Endothelial cell of hepatic sinusoid (primary cell): ENCODE data around the gene ELFN1.

Experiments
- in situ Hi-C: cut with HindIII; loops from 2 replicates; pipeline ENCODE4 v1.10.0; 2017; ENCODE audit warnings: low sequenced_read_pairs

The ELFN1 gene

DNA sequence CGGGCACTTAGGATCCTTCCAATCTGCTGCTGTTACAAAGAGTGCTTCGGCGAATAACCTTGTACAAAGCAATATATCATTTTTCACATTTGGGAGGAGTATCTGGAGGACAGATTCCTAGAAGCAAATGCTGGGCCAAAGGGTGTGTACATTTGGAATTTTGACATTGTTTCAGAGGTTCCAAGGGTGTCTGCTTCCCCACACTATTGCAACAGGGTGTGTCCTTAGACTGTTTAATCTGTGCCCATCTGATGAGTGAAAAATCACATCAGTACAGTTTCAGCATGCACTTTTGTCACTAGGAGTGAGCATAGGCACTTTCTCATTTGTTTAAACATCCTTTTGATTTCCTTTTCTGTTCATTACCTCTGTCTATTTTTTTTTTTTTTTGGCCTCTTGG, 8.6 kb upstream of the ELFN1 start:
- in situ Hi-C loops, result no loop called here

DNA sequence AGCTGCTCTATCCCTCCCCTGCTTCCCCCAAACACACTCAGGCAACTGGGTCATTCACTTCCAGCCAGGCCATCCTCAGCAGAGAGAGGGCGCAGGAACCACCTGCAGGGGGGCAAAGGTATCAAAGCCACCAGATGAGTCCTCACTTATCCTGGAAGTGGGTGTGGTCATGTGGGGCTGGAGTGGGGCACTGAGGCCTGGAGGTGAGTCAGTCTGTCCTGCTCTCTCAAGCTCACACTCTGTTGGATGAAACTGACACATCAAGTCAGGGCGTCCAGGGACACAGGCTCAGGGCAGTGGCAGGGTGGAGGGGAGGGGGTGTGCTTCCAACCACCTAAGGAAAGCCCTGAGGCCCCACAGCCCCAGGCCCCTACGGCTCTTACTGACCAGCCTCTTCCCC, 8.0 kb upstream of the ELFN1 start:
- in situ Hi-C loops, result no loop called here

DNA sequence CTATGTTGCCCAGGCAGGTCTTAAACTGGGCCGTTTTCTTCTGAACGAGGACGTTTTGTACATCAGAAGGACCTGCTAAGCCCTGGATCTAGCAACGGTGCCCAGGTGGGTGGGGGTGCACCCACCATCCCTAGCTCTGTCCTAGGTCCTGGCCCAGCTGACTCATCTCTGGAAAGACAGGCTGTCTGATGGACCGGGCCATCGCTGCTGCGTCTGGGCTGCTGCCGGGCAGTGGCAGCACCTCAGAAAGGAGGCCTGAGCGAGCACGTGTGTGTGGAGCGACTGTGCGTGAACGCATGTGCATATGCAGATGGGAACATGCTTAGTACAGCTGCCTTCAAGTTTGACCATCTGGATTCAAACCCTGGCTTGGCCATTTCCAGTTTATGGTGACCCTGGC, 7.3 kb upstream of the ELFN1 start:
- in situ Hi-C loops, result no loop called here

DNA sequence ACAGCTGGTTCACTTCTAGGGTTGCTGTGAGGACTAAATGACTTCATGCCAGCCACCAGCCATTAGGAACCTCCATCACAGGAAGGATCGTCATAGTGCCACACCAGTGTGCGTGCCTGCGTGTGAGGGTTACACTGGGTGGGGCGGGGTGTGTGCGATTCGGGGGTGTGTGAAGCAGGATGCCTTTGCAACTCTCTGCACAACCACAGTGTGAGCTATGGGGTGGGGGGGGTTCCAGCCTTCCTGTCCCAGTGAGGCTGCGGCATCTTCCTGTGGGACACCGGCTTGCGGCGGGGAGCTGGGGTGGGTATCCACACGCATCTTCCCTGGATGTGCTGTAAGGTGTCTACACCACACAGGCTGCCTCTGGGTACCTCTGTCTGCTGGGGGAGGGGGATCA, 6.9 kb upstream of the ELFN1 start:
- in situ Hi-C loops, result no loop called here

DNA sequence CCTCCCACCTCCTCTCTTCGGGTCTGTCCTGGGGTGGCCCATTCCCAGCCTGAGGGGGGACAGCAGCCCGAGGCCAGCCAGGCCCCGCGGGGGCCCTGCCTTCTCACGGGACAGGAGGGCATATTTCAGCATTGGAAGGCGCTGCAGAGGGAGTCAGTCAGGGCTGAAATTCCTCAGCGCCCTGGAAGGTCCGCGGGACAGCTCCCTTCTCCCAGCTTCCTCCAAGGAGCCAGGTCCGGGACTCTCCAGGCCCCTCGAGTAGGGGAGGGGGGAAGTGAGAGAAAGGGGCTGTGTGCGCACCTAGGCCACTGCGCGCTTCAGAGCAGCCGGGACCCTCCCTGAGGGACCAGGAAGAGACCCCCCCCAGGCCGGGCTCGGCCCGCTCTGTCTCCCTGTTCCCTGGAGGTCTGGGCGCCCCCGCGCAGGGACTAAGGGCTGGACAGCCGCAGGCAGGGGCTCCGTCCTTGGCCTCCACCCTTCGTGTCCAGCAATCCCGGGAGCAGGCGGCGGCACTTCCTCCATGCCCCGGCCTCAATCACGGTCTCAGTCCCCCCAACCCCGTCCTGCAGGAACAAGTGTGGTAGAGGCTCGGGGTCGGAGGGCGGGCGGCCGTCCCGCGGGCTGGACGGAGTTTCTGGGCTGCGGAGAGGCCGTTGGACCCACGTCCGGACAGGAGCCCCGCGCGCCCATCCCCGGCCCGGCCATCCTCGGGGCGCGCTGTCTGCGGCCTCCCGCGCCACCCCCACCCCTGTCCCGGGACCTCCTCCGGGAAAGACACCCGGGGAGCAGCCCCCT, 6.0 kb upstream of the ELFN1 start:
- in situ Hi-C loops, result no loop called here

DNA sequence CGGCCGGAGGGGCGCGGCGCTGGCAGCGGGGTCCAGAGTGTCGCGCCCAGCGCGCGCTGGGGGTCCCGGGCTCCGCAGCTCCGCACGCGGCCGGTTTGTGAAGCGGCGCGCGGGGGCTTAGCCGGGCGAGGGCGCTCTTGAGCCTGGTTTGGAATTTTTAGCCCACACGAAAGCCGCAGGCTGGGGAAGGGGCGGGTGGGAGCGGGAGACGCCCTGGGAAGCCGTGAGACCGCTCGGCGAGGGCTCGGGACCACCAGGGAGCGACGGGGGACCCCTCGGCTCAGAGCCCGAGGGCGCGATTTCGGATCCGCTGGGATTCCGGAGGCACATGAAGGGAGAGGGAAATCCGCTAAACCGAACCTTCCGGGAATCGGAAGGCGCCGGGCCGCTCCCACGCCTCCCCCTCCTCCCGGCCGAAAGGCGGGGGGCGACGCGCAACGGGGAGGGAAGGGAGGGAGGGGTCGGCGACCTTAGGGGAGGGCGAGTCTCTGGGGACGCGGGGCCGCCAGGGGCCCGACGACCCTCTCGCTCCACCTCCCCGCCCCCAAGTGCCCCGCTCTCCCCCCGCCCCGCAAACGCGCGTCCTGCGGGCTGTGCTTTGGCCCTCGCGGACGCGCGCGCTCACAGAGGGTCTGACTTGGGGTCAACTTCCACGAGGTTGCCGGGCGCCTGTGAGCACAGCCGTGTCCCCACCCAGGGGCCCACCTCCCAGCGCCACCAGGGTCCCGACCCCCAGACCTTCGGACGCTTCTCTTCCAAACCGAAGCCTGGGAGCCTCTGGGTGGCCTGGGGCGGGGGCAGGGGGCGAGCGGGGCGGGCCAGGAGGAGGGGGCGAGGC, 5.1 kb upstream of the ELFN1 start:
- in situ Hi-C loops, result no loop called here

DNA sequence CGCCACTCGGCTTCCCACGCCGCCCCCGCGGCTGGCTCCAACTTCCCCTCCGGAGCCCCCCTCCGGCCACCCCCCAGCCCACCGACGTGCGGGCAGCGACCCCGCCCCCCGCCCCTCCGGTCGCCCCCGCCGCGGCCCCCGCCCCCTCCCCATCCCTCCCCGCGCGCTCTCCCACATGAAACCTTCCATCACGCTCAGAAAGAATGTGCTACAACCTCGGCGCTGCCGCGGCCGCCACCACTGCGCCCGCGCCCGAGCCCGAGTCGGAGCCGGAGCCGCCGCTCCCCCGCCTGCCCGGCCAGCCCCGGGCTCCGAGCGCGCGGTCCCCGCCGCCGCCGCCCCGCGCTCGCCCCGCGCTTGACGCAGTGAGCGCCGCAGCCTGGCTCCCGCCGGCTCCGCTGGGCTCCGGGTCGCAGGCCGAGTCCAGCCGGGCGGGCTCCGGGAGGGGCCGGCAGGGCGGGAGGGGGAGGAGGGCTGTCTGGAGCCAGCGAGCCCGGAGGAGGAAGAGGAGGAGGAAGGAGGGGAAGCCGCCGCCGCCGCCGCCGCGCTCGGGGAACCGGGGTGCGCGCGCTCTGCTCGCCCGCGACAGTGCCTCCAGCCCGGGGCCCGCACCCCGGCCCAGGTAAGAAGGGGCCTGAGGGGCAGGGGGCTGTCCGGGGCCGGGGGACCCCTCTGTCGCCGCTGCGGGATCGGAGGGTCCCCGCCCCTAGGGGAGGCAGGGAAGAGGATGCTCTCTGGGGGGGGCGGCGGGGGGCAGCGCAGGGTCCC, 4.3 kb upstream of the ELFN1 start:
- in situ Hi-C loops, result no loop called here

DNA sequence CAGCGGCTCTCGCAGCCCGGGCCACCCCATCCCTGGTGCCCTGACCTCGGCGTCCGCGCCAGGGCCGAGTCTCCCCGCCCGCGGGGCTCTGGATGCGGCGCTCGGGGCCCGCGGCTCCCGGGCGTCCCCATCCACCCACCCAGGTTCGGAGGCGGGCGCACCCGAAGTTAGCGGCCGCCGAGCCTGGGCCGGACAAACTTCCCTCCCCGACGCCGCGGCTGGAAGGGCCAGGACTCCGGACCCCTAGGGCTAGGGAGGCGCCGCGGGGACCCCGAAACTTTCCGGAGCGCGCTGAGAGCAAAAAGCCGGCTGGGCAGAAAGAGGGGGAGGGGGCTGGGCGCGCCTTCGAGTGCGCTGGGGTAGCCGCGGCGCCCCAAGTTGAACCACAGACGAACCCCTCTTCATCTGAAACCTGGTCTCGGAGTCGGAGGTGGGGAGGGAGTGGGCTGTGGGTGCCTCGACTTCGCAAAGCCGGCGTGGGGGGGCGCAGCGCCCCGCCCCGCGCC, 3.7 kb upstream of the ELFN1 start:
- in situ Hi-C loops, result no loop called here

DNA sequence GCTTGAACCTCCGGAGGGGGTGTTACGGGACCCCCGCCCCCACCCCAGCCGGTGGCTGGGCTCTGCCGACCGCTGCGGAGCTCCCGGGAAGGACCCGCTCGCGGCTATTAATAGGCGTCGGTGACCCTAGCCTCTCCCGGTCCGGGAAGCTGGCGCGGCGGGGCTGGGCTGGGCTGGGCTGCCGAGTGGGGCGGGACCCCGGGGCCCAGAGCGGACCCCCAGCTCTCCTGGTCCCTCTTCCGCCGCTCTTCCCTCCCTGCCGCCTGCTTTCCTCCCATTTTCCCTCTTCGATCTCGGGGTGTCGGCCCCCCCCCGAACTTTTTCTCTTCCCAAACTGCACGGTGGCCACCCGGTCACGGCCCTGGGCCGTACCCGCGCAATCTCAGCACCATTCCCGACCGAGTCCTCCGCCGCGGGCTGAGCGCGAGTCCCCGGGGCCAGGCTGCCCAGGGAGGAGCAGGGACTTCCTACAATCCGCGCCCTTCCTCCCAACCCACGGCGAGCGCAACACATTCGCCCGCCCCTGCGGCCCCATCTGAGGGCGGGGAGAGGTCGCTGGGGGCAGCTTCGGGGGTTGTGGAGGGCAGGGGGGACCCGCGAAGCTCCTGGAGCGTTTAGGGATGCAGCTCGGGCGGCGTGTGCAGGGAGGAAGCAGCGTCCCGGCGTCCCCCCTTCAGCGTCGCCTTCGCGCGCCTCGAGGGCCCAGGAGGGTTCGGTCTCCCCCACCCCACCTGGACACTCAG, 3.1 kb upstream of the ELFN1 start:
- in situ Hi-C loops, result no loop called here

DNA sequence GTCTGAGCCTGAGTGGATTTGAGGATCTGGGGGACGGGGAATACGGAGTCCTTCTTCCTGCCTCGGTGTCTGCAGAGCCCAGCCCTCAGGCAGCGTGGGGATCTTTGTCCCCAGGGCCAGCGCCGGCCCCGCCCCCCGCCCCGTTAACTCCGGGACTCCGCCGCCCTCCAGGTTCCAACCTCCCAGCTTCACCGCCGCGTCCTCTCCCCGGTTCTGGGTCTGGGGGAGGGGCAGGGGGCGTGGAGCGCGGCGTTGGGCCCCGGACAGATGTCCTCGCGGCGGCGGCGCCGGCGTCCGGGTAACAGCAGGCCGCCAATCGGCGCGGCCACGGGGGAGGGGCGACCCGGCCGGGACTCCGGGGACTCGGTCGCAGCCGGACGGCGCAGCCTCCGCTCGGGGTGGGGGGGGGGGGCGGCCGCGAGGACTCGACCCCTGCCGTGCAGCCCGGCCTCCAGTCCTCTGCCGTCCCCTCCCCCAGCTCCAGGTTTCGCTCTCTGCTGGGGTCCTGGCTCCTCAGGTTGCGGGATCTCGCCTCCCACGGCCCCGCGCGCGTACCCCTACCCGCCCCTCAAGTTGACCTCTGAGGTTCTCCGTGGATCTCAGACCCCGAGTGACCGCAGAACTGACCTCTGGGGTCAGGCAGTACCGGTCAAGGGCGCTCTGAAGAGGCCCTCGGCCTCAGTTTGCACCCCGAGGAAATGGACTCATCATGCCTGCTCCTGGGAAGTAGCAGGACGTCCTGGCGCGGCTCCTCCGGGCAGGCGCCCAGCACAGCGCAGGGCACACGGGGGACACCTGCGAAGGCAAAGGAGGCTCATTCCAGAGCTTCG, 2.3 kb upstream of the ELFN1 start:
- in situ Hi-C loops, result no loop called here

DNA sequence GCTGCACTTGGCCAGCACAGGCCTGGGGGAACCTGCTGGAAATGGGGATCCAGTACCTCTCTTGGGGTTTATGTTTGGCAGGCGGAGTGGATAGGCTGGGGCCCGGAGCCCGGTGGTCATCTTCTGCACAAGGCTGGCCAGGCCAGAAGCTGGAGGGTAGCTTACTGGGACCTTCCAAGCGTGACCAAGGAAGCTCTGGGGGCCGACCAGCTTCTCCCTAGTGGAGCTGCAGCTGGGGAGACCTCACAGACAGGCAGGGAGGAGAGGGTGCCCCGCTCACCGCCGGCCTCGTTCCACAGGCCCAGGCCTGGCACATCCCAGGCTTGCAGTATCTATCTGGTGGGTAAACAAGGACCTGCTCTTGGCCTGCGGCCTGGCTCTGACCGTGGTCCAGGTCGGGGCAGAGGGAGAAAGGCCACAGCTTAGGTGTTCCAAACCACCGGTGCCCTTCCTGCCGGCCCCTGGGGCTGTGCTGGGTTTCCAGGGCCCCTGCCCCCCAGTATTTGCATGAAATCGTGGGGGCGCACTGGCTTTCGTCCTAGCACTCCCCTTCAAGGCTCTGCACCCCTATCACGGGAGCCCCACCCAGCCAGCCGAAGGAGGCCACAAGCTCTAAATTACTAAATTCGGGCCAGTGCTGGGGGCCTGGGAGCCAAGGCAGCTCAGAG, 1.5 kb upstream of the ELFN1 start:
- in situ Hi-C loops, result no loop called here

DNA sequence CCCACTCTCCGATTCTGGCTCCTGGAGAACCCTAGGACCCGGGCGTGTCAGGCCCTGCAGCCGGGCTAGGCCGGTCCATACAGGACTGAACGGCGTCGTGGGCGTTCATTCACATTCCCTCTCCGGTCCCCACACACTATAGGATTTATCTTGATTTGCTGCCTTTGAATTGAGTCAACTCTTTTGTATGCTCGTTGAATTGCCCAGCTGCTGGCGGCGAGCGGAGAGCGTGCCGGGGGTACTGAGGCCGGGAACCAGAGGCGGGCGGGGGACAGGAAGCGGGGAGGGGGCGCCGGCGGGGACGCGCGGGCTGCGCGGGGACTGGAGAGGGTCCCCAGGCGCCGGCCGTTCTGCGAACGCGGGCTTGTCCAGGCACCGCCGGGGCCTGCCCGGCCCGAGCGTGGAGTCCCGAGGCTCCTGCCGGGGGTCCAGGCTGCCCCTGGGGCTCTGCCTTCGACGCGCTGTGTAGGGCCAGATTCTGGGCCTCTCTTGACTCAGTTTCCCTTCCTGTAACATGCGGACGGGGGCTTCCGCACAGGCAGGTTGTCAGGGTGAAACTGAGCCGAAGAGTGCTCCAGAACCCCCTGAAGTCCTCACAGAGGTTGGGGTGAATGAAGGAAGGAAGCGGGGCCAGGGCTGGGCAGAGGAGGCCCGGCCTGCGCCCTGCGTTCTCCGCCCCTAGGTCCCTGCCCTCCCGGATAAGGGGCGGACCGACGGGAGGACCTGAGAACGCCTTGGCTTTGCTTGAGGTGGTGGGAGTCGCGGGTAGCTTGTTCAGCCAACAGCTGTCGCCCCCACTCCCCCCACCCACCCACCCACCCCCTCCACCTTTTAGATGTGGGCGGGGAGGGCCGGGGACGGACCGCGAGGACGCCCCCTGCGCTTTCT, 769 bp upstream of the ELFN1 start:
- in situ Hi-C loops, result no loop called here

DNA sequence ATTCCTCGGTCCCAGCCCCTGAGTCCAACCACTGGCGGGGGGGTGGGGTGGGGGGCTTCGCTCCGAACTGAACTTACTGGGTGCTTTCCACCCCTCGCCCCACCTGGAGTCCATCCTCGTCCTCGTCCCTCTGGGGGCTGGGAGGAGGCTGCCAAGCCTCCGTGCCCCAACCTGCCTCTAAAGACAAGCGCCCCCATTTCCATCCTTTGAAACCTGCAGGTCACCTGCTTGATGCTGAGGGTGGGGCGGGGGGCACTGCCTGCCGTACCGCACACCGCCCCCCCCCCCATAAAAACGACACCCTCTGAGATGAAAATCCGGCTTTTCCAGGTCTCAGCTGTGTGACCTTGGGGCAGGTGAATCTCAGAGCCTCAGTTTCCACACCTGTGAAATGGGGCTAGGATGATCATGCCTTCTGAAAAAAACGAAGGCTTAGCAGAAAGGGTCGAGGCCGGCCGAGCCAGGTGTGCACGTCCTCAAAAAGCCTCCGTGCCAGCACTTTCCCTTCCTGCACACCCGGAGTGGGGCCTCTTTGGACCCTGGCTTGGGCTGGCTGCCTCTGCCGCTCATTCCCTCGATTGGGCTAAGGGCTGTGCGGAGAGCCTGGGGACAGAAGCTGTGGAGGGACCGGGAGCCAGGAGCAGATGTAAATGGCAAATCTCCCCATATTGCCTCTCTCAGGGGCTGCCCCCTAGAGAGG, 967 bp downstream of the ELFN1 start:
- in situ Hi-C loops, result no loop called here

DNA sequence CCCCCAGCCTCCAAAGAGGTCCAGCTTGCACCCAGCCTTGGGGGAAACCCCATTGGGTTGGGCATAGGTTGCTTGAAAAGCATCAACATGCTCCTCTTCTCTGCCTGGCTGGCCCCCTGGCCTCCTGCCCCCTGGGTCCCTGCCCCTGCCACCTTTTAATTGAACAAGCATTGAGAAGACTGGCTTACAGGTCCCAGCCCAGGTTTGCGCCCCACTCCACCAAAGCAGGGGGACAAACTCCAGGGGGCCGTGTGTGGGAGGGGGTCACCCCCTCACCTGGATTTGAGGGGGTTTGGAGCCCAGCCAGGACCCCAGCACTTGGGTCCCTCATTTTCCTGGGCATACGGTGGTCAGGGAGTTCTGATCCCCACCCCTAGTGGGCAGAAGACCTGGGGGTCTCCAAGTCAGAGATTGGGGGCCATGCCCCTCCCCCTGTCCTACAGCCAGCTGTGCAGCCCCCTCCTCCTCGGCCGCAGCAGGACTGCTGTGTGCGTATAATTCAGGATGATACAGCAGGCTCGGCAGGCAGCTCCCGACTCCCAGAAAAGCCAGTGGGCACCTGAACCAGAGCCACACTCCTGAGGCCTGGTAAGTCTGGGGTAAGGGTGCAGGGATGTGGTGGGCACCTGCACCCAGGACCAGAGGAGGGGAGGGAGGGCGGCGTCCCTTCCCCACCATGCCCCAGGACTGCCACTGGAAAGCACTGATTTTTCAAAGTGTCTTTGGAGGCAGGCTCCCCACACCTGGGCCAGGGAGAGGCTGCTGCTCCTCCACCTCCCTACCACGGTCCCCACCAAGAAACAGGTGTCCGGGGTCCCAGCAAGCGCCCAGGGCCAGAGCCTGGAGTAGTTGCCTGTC, 1.7 kb downstream of the ELFN1 start:
- in situ Hi-C loops, result no loop called here

DNA sequence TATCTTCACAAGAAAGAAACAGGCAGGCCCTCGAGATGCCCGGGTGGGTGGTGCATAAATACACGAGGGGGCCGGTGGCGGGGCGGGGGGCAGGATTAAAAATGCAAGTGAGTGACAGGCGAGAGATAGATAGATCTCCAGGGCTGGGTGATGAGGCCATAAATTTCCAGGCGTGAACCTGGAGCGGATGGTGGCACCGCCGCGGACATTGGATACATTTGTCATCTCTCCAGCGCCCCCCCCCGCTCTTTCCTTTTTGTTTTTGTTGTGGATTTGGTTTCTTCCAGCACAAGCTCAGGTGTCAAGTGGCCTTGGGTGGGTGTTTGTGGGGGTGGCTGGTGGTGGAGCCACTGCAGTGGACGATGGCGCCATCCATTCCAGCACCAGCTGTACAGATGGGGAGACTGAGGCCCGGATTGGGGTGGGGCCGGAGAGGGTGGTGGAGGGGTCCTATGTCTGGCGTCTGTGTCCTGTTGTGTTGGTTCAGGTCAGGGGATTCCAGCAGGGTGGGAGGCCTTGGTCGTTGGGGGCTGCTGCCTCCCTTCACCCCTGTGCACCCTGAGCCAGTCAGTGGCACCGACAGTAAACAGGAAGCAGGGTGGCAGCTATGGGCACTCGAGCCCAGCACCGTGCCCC, 2.9 kb downstream of the ELFN1 start:
- in situ Hi-C loops, result no loop called here

DNA sequence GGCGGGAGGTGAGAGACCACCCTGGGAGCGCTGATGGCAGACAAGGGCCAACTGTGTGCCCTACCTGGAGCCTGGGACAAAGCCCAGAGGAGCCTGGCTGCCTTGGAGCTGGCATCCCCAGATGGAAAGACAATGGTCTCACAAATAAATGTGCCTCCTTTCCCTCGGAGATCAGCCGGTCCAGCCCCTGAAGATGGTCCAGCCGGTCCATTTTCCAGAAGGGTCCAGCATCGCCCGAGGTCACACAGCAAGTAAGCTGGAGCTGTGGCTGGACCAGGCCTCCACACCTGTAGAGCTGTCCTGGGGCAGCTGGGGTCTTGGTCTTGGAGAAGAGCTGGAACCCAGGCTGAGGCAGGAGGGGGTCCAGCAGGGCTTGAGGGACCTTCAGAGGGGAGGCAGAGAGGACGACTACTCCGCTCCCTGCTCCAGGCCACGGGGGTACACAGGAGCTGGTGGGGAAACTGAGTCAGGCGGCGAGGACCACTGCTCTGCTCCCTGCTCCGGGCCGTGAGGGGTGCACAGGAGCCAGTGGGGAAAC, 3.6 kb downstream of the ELFN1 start:
- in situ Hi-C loops, result no loop called here
